Subcutaneous adipose tissue (tissue), 4 donors: ENCODE measurements around the gene BRD3OS. TPM values are rescaled to one million over a fixed set of nuclear protein-coding genes. Genes with fewer than 3 reads are reported as not detected.

Source experiments
- total RNA-seq, 4 donors: library from RNA; depleted of rRNA; stranded (reverse); fragments of >200 nt; gene quantifications; one replicate each; pipeline ENCODE4 v1.1.0, GENCODE V29; 2016
- TF ChIP-seq, protein P1 (sequence below): fragments of 450-650 bp; IDR thresholded peaks from one replicate; pipeline ENCODE4 v1.5.1; 2016; ENCODE audit warnings: low read depth, mild to moderate bottlenecking, control low read depth, antibody characterized with exemption, moderate library complexity

The BRD3OS gene
- total RNA-seq, 4 donors from 2014 or later = 6.8 to 25.8 (median 11.4) TPM

GRCh38 chr9:134004131-134004873, 21.0 kb upstream of the BRD3OS start:
- TF ChIP-seq, protein P1, sequence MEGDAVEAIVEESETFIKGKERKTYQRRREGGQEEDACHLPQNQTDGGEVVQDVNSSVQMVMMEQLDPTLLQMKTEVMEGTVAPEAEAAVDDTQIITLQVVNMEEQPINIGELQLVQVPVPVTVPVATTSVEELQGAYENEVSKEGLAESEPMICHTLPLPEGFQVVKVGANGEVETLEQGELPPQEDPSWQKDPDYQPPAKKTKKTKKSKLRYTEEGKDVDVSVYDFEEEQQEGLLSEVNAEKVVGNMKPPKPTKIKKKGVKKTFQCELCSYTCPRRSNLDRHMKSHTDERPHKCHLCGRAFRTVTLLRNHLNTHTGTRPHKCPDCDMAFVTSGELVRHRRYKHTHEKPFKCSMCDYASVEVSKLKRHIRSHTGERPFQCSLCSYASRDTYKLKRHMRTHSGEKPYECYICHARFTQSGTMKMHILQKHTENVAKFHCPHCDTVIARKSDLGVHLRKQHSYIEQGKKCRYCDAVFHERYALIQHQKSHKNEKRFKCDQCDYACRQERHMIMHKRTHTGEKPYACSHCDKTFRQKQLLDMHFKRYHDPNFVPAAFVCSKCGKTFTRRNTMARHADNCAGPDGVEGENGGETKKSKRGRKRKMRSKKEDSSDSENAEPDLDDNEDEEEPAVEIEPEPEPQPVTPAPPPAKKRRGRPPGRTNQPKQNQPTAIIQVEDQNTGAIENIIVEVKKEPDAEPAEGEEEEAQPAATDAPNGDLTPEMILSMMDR = no peak

GRCh38 chr9:134004881-134005280, 20.4 kb upstream of the BRD3OS start:
- TF ChIP-seq, protein P1 = no peak

GRCh38 chr9:134005381-134005780, 19.9 kb upstream of the BRD3OS start:
- TF ChIP-seq, protein P1 = no peak

GRCh38 chr9:134007150-134007549, 18.1 kb upstream of the BRD3OS start:
- TF ChIP-seq, protein P1 = no peak

GRCh38 chr9:134007571-134007970, 17.7 kb upstream of the BRD3OS start:
- TF ChIP-seq, protein P1 = no peak

DNA sequence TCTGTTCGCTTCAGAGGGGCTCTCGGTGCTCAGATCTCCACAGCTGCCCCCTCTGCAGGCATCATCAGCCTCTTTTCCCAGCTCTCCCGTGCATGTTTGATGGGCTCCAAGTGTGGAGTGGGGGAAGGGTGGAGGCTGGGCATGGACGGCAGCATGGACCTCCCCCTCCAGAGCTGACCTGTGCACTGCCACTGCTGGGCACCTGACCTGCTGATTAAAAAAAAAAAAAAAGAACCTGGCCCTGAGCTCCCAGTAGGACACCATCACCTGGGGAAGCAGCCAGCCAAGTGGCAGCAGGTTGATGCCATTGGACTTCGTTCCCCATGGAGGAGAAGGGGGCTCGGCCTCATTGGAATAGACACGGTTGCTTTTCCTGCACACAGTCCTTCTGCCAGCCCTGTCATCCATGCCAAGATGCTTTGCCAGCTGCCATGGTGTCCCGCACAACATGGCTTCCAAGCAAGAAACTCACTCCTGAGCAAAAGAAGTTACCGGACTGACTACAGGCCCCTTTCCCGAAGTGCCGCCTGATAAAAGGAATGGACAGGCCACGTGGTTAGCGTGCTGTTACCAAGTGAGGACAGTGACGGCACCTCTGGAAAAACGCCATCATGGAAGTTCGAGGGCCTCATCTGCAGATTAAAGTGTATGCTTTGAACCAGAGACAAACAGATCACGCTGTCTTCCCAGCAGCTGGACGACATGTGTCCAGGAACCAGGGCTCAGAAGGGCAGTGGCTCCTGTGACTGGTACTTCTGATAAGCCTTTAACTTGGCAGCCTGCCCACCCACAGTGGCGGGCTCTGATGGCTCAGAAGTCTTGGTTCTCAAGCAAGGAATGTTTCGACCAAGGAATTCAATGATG, 14.7 kb upstream of the BRD3OS start:
- TF ChIP-seq, protein P1 = no peak

GRCh38 chr9:134011401-134011800, 13.9 kb upstream of the BRD3OS start:
- TF ChIP-seq, protein P1 = no peak
